ENCODE results near the gene HEATR3.

HEATR3 gene

DNA sequence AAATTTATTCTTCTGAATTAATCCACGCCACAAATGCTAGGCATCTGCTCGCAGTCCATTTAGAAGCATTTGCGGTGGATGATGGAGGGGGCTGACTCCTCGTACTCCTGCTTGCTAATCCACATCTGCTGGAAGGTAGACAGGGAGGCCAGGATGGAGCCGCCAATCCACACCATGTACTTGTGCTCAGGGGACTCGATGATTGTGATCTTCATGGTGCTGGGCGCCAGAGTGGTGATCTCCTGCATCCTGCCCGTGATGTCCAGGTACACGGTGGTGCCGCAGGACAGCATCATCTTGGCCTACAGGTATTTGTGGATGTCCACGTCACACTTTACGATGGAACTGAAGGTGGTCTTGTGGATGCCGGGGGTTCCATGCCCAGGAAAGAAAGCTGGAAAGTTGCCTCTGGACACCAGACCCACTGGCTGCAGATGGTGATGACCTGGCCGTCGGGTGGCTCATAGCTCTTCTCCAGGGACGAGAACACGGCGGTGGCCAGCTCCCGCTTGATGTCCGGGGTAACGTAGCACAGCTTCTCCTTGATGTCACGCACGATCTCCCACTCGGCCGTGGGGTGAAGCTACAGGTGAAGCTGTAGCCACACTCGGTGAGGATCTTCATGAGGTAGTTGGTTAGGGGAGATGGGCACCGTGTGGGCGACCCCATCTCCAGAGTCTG lies 7.5 kb upstream of the HEATR3 start:
- no peak for DNase-seq

DNA sequence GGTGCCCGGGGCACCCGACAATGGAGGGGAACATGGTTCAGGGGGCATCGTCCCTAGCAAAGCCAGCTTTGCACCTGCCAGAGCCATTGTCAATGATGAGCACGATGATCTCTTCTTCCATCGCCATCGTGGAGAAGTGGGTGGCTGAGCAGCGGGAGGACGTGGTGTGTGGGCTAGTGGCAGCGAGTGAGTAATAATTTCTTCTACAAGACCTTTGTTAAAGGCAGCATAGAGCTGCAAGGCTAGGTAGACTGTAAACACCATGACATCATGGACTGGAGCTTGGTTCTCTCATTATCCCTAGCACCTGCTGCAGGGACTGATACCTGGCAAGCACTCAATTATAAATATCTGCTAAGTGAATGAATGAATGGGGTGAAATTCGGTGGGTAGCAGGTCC lies 6.7 kb upstream of the HEATR3 start:
- no peak for DNase-seq

DNA sequence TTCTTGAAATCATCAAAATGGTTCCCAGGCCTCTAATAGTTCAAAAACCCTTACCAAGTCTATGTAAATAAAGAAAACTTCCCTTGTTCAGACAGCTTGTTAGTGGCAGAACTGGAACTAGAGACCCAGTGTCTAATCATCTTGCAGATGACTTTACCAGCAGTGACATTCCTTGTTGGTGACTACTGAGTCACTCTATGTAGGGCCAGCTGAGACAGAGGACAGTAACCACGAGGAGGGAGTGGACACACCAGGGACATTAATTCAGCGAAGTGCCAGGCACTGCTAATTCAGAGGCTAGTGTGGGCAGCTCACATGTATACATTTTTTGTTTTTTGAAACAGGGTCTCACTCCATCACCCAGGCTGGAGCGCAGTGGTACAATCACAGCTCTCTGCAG lies 6.1 kb upstream of the HEATR3 start:
- DNase-seq = no peak

DNA sequence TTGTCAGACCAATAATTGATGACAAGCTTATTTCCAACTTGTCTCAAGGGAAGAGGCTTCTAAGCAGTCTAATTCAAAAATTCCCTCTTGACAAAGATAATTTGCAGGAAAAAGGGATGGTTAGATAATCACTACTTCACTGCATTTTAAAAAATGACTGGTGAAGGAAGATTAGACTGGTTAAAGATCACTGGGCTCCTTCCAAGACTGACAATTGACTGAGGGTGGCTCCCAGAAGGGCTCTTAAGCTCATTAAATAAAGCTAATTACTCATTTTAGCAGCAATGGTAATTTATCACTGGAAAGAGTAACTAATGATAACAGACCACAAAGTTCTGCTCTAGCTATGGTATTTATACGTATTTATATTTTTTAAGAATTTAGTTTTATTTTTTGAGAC lies 4.4 kb upstream of the HEATR3 start:
- DNase-seq = no peak

GRCh38 chr16:50065241-50065623 lies 538 bp upstream of the HEATR3 start:
- DNase-seq = no peak

DNA sequence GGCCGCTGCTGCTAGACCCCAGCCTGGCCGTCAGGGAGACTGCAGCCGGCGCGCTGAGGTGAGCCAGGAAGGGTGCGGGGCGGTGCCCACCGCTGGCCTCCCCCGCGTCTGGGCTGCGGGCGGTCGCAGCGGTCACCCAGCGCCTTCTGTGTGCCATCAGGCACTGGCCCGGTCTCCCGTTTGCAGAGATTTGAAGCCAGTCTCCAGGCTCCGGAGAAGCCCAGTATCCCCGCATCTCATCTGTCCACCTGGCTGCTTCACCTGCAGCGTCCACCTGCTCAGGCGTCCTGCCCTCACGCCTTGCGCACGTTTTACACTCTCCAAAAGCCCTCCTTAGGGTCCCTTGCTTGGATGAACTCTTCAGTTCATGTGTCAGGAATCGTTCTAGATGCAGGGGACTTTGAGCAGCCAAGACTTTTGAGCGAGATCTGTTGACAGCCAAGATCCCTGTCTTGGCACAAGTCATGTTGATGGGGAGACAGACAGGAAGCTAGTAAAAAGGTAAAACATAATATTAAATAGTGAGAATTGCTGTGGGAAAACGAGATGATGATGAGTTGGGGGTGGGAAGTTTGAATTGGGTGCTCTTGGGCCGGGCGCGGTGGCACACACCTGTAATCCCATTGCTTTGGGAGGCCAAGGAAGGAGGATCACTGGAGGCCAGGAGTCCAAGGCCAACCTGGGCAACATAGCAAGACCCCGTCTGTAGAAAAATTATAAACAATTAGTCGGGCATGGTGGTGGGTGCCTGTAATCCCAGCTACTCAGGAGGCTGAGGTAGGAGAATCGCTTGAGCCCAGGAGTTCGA lies 916 bp downstream of the HEATR3 start:
- no peak for DNase-seq

DNA sequence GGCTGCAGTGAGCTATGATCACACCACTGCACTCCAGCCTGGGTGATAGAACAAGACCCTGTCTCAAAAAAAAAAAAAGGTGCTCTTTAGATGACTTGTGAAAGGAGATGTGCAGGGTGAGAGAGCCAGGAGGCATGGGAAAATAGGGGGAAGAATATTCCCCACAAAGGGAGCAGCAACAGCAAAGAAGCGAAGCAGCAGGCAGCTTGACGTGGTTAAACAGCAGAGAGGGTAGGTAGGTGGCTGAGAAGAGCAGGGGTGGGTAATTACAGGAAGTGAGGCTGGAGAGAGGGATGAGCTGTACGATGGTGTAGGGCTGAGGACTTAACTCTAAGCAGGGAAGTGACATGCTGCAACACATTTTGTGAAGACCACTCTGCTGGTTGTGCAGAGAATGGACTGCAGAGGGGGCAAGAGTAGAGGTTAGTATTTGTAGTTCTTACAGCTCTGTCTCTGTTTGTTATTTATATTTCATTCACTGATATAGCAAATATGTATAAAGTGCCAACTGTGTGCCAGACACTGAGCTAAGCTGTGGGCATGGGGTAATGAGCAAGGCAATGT lies 1.6 kb downstream of the HEATR3 start:
- peak in 1 of 2 experiments; percentile 24 for DNase-seq

DNA sequence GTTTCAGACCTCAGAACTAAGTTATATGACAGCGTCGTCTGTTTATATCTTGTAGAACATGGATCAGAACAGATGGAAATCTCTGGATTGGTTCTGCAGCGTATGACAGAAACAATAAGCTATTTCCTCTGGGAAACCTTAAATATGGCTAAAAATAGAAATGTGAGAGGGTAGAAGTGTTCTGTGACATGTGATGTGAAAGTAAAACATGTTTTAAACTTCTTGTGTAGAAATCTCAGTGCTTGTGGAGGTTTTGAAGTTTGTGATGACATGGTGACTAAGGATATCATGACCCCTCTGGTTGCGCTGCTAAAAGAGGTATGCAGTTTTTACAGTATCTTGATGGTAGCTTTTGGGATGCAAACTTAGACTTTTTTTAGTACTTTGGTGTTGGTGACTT lies 2.8 kb downstream of the HEATR3 start:
- no peak for DNase-seq

DNA sequence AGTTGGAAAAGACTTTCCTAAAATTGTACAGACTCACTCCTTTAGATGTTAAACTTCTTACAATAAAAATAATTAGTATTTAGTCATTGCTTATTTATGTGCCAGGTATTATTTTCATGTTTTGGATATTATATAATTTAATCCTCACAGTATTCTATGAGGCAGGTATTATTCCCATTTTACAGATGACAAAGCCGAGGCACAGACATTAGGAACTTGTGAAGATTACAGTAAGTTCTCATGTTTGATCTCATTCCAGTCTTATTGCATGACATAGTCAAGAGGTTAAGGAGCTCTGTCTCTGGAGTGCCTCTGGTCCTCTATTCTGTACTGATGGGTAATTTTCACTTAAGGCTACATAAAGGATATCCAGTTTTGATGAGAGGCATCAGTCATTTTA lies 3.3 kb downstream of the HEATR3 start:
- no peak for DNase-seq

GRCh38 chr16:50071075-50071671 lies 5.4 kb downstream of the HEATR3 start:
- DNase-seq = no peak

DNA sequence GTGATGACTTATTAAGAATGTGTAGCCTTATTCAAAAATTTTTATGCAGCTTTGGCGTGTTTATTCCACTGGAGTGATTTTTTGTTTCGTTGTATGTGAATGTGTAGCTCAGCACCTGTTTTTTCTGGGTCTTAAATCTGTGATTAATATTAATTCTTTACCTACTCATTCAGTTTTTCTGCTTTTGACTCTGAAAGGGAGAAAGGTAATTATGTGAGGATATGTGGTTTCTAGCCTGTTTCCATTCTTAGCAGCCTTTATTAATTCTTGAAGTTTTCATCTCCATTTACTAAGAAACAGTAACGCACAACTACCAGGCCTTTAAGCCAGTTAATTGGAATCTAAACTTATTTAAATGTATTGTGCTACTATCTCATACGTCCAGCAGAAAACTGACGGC lies 7.0 kb downstream of the HEATR3 start:
- DNase-seq = no peak

- no peak for DNase-seq
These were observed 13.8 kb downstream of the HEATR3 start for GRCh38 chr16:50079397-50080140.

- no peak for DNase-seq
These were observed 15.8 kb downstream of the HEATR3 start for GRCh38 chr16:50081428-50082018.

DNA sequence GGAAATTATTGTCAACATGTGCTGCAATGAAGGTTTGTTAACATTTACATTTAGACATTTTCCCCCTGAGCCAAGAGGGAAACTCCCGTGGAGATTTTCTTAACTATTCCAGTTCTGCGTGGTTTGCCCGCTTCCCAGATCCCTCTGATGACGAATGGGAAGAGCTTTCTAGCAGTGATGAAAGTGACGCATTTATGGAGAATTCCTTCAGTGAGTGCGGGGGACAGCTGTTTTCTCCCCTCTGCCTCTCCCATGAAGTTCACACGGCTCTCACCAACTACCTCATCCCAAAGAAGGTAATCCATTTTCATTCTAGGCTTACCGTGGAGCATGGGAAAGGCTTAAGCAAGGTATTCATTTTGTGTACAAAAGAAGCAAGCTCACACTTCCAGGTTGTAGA lies 18.2 kb downstream of the HEATR3 start:
- no peak for DNase-seq

- no peak for DNase-seq
These were observed 20.4 kb downstream of the HEATR3 start for GRCh38 chr16:50086176-50086575.

DNA sequence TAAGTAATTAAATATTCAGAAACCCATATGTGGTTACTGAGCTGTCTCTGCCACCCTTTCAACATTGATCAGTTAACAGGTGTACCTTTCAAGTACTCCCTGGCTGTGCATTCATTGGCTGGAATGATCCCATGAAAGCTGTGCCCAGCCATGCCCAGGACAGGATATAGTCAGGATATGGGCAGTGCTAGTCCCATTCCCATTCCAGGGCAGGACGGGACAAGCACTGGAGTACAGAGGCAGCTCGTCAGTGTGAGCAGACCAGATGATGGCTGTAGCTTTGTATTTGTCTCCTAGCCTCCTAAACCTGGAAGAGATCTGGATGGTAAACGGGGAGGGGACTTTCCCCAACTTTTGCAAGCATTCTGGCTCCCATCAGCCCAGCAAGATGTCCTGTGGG lies 22.5 kb downstream of the HEATR3 start:
- no peak for DNase-seq

DNA sequence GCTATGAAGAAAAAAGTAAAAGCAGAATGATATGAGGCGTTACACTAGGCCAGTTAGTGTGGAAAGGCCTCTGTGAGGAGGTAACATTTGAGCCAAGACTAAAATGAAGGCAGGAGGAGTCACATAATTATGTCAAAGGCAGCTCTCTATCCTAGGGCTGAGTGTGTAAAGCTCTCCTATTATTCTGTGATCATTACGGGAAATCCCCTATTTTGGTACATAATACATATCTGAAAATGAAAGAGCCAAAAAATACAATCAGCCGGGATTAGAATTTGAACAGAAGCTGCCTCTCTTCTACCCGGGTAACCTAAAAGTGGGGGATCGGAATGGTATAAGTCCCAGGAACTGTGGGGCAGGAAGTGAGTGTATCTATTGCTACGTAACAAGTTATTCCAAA lies 27.1 kb downstream of the HEATR3 start:
- DNase-seq = no peak

DNA sequence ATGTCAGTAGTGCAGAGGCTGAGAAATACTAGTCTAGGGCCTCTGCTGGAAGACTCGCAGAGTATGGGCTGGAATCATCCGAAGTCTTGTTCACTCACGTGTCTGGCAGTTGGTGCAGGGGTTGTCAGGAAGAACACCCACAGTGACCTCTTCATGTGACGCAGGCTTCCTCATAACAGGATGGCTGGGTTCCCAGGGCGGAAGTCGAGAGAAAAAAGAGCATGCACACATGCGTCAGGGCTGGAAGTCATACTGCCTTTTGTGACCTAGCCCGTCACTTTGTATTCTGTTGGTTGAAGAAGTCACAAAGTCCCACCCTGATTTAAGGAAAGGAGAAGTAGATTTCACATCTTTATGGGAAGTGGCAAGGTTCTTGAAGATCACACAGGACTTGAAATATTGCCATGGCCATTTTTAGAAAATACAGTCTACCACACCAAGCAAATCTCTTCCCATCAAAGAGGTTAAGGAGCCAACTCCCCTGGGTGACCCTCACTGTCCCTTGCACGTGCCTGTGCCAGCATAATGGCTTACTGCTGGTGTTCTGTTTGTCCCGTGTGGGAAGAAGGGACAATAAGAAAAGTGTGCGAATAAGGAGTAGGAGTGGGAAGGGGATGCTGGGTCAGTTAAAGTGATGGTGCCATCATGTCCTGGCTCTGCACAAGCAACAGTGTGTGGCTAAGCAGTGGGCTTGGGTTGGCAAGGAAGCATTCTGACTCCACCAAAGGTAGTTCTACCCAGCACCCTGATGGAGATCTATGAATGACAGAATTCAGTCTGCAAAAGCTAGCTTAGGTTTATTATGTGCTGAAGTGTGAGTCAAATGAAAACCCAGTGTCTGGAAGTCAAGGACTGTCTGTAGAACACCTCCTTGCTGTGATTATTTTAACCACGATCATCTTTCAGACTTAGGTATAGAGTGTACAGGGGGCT lies 28.1 kb downstream of the HEATR3 start:
- no peak for DNase-seq

GRCh38 chr16:50096791-50097190 lies 31.0 kb downstream of the HEATR3 start:
- DNase-seq = peak in 1 of 2 experiments; percentile 2

DNA sequence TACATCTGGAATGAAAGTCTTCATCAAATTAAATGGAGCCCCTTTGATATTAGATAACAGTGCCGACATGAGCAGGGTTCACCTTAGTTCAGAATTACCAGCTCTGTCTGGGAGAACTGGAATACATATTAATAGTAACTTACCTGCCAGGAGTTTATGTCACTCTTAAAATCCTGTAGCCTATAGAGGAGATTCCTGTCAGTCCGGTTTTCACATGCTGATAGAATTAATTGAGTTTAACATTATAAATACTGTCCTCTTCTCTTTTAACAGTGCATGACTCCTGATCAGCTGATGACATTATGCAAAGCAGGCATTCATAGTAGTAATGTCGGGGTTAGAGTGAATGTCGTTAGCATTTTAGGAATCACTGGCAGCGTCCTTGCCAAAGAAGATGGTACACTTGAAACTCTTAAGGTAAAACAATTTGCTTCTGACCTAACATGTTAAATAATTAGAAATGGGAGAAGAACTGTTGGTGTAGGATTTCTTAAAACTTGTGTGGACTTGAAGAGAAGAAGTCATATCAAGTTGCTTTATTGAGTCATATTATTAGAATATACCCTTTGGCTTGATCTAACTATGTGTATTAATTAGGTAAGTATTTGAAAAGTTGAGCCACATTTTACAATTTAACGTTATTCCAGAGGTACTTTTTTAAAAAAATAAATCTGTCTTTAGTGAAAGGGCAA lies 34.3 kb downstream of the HEATR3 start:
- no peak for DNase-seq
